GM21737 (cell line): ENCODE data around the gene LHFPL6.
"Not testable (repeated sequence)": the region's sequence is repeated elsewhere in the genome, so short reads cannot be mapped to it uniquely, and the experiment has no call there.

Source experiments
- ATAC-seq: cut with Tn5 transposase; IDR thresholded peaks from one replicate; pipeline ENCODE4 v1.9.1; 2021; ENCODE audit warnings: mild to moderate bottlenecking, moderate library complexity; ENCODE audit not compliant: unreplicated experiment

Gene LHFPL6

DNA sequence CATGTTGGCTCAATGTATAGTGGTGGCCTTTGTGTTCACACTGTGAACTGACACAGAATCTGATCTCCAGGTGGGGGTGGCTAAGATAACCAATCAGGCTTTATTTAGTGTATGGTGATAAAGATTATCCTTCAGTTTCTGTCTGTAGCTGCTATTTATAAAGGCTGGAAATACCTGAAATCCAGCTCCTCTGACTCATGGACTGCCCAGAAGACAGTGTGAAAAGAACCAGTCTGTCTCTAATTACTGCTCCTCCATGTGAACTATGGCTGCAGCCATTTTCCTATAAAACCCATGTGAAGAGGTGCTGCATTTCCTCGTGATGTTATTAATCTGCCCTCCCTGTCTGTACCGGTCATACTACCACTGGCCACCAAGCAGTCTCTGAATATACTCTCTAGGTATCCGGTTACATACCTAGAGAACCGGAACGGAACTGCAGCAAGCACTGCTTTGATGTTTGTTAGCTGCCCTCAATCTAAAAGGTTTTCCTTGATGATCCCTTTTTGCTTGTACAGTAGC lies 238.0 kb downstream of the LHFPL6 start:
- no peak for ATAC-seq

DNA sequence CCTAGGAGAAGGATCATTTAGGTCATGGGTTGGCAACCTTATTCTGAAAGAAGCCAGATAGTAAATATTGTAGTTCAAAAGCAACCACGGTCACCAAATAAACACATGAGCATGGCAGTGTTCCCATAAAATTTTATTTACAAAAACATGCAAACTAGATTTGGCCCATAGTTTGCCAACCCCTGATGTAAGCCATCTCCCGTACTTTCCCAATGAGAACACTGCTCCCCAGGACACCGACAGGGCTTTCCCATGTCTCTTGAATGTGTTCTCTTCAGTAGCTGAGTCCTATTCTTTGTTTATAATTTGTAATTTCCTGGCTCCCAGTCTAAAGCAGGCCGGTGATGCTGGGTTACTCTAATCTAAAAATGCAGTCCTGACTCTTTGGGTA lies 239.6 kb downstream of the LHFPL6 start:
- ATAC-seq: no peak

DNA sequence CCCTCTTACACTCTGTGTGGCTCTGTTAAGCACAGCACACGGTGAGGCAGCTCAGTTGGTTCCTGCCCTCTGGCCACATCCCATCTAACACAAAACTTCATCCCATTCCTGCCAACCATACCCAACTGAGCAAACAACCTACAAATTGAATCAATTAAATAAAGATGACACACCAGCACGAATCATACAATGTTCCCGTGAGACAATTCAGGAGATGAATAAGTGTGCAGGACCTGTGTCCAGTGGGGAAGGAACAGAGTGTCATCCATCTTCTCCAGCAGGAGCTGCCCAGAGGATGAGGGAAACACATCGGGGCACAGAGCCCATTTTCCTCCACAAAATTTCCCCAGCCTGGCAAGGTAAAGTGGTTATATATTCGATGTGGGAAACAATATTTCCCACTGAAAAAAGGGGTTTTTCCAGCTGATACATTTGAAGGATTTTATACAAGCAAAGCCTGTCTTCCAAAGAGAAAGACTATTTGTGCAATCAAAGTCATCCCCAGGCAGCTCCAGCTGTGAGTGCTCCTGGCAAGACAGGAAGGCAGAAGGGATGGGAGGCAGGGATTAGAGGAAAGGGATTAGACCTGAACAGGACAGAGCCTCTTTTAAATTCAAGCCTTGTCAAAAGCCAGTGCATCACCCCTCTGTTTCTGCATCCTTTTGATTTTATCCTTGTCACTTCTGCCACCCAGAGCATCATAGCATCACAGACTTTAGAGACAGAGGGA lies 240.2 kb downstream of the LHFPL6 start:
- no peak for ATAC-seq

- no peak for ATAC-seq
Measured at GRCh38 chr13:39353988-39354387, 249.0 kb downstream of the LHFPL6 start.

GRCh38 chr13:39350461-39350881 lies 252.5 kb downstream of the LHFPL6 start:
- no peak for ATAC-seq

- no peak for ATAC-seq
Measured at GRCh38 chr13:39349391-39349960, 253.5 kb downstream of the LHFPL6 start.

- no peak for ATAC-seq
Measured at GRCh38 chr13:39347926-39348901, 254.8 kb downstream of the LHFPL6 start.

DNA sequence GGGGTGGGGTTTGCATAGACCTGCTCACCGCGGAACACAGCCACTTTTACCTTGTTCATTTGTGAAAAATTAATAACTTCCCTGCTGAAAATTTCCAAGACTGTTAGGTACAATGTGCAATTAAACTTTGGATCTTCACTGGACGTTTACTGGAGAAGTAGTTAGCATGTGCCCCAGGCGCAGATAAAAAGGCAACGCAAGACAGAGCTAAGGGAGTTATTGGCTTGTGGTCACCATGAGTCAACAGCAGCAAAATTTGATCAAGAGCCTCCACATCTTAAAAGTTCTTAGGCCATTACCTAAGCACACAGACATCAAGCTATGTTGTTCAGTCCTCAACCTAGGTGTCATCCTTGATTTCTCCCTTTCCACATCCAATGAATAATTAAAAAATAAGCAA lies 257.0 kb downstream of the LHFPL6 start:
- no peak for ATAC-seq

- ATAC-seq: no peak
Measured at GRCh38 chr13:39341251-39341650, 261.7 kb downstream of the LHFPL6 start.

DNA sequence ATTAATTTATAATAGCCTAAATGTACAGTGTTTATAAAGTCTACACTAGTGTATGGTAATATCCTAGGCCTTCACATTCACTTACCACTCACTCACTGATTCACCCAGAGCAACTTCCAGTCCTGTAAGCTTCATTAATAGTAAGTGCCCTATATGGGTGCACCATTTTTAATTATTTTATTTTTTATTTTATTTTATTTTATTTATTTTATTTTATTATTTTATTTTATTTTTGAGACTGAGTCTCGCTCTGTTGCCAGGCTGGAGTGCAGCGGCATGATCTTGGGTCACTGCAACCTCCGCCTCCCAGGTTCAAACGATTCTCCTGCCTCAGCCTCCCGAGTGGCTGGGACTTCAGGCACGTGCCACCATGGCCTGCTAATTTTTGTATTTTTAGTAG lies 264.9 kb downstream of the LHFPL6 start:
- ATAC-seq: not testable (repeated sequence)

DNA sequence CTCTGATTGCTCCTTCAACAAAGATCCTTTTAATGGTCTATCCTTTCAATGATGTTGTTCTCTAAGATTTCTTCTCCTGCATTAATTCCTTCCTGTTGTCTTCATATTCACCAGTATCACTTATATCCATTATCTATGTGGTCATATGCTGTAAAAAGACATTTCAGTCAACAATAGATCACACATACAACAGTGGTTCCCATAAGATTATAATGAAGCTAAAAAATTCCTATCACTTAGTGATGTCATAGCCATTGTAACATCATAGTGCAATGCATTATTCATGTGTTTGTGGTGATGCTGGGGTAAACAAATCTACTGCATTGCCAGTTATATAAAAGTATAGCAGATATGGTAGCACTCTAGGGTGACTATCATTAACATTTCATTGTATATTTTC lies 266.1 kb downstream of the LHFPL6 start:
- ATAC-seq: no peak

- no peak for ATAC-seq
Measured at GRCh38 chr13:39336207-39336606, 266.8 kb downstream of the LHFPL6 start.

DNA sequence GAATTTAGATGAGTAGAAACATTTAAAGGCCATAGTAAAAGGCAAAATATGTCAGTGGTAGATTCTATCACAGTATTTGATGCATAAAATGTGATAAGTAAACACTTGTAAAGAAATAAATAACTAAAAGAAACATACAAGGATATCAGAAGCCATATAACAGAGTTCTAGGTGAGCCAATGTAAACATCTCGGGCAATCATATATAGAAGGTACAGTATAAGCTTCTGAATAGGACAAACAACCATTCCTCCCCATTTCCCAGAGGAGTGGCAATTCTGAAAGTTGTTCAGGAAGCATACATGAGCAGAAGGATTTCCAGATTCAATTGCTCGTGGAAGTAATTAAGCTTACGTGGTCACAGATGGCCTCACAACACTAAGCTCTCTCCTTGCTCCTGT lies 267.3 kb downstream of the LHFPL6 start:
- no peak for ATAC-seq

DNA sequence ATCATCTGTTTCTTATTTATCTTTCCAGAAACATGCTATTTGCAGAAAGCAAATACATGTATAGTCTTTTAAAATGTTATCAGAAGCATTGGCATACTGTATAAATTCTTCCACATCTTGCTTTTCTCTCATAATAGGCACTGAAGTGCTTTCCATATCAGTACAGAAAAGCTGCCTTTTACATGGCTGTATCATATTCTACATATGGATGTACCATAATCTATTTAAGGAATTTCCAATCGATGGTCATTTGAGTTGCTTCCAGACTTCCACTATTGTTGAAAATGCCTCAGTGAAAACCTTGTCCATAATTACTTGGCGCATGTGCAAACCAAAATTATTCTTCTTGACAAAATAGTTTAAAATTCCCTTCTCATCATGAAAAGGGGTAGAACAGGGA lies 272.5 kb downstream of the LHFPL6 start:
- no peak for ATAC-seq

DNA sequence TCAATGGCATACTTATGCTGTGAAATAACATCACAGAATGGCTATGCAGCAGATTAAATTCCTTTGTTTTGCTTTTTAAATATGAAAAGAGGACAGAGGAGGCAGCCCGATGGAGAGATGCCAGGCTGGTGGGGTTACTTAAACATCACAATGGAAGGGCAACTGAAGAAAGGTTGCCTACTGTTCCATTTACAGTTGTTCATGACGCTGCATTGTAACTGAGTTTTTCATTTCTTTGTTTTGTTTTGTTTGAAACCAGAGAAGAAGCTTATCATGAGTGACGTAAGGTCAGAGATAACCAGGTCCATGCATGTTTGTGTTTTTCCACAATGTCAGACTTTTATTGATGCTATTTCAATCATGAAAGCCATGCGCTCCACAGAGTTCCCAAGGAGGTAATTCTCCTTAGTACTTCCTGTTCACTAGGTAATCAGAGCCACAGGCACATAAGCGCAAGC lies 273.8 kb downstream of the LHFPL6 start:
- no peak for ATAC-seq

DNA sequence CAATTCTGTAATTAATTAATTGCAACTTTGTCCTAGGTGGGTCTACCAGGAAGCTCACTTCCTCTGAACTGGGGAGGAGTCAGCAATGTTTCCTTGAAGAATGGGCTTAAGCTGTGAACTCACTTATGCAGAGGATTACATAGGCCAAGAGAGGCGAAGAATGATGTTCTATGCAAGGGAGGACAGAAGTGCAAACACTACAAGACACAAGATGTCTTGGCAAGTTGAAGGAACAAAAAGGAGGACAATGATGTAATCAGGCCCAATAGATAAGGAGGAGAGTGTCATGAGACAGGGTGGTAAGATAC lies 275.9 kb downstream of the LHFPL6 start:
- ATAC-seq: no peak

GRCh38 chr13:39326469-39327171 lies 276.4 kb downstream of the LHFPL6 start:
- no peak for ATAC-seq

DNA sequence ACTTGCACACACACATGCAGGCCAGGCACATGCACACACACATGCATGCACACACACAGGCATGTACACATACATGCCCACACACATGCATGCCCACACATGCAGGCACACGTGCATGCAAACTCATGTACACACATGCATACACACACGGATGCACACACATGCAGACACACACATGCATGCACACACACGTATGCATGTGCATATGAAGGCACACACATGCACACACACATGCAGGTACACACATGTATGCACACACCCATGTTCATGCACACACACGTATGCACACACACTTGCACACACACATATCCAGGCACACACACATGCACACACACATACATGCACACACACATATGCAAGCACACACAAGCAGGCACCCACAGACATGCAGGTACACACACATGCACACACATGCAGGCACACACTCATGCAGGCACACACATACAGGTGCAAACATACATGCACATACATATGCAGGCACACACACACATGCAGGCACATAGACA lies 278.1 kb downstream of the LHFPL6 start:
- no peak for ATAC-seq

GRCh38 chr13:39322836-39323585 lies 280.0 kb downstream of the LHFPL6 start:
- ATAC-seq: no peak

DNA sequence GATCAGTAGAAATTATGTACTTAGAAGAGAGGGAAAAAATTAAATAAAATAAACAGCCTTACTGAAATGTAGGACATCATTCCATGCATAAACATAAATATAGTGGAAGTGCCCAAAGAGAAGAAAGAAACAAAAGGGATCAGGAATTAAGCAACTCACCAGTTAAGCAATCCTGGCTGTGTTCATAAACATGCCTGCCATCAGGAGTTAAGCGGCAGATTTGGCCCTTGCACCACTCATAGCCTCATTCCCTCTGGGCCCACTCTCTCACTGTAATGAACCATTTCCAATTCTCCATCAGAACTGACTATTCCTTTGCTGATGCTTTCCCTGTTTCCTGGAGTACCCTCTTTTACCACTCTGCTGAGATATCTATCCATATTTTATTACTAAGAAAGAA lies 281.4 kb downstream of the LHFPL6 start:
- ATAC-seq: no peak
